ENCODE data around the gene SNRNP25.

Gene SNRNP25

GRCh38 chr16:104928-105327 lies 51.3 kb downstream of the SNRNP25 start:
- no peak for DNase-seq

- no peak for DNase-seq
Measured at GRCh38 chr16:105521-105920, 51.9 kb downstream of the SNRNP25 start.

- DNase-seq = peak; percentile 24
Measured at GRCh38 chr16:106623-107324, 53.1 kb downstream of the SNRNP25 start.
